ENCODE measurements around the gene ADAMTSL3.

ADAMTSL3 gene

DNA sequence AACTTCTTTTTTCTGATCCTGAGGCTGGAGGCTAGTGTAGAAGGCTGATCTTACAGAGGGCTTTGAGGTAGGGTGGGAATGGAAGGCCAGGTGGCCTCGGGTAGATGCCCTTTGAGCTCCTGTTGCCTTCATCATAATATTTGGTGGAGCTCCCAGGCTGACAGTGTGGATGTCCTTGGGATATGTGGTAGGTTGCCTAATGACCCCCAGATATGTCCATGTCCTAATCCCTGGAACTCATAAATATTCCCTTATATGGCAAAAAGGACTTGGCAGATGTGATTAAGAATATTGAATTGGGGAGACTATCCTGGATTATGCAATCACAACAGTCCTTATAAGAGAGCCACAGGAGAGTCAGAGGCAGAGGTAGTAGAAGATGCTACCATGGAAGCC lies 5.5 kb downstream of the ADAMTSL3 start:
- Histone ChIP-seq H3K4me3 (ENCODE audit: insufficient read depth, low read length, poor library complexity, severe bottlenecking) (no peak overlapping the region), H3K9ac (ENCODE audit: low read length) (no peak overlapping the region), H3K9me2 (replicated peaks; ENCODE audit: insufficient read depth, low read length) (no peaks in the 10 kb centered on the region), H2AFZ (ENCODE audit: low read depth, low read length, severe bottlenecking) (no peak overlapping the region), H3K27me3 (ENCODE audit: low read length) (no peaks in the 10 kb centered on the region), H3K4me2 (ENCODE audit: low read depth, low read length, poor library complexity, severe bottlenecking) (no peak overlapping the region), H3K9me3 (ENCODE audit: insufficient read depth, low read length) (no peaks in the 10 kb centered on the region), H3F3A (ENCODE audit: insufficient read depth) (no peaks in the 10 kb centered on the region), H3K79me2 (ENCODE audit: insufficient read depth, low read length) (no peaks in the 10 kb centered on the region), H3K27ac (ENCODE audit: low read depth, low read length) (no peak overlapping the region), H3K36me3 (ENCODE audit: low read length) (no peaks in the 10 kb centered on the region), H4K20me1 (ENCODE audit: low read depth, low read length) (no peaks in the 10 kb centered on the region)
- no peak for TF ChIP-seq EZH2phosphoT487 (conservative IDR thresholded peaks at IDR 0.05; ENCODE audit: low read length)
- TF ChIP-seq, protein P1, sequence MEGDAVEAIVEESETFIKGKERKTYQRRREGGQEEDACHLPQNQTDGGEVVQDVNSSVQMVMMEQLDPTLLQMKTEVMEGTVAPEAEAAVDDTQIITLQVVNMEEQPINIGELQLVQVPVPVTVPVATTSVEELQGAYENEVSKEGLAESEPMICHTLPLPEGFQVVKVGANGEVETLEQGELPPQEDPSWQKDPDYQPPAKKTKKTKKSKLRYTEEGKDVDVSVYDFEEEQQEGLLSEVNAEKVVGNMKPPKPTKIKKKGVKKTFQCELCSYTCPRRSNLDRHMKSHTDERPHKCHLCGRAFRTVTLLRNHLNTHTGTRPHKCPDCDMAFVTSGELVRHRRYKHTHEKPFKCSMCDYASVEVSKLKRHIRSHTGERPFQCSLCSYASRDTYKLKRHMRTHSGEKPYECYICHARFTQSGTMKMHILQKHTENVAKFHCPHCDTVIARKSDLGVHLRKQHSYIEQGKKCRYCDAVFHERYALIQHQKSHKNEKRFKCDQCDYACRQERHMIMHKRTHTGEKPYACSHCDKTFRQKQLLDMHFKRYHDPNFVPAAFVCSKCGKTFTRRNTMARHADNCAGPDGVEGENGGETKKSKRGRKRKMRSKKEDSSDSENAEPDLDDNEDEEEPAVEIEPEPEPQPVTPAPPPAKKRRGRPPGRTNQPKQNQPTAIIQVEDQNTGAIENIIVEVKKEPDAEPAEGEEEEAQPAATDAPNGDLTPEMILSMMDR (IDR thresholded peaks at IDR 0.05; ENCODE audit: insufficient read depth, low read length, poor library complexity, severe bottlenecking) = no peak

- Histone ChIP-seq H3F3A (ENCODE audit: insufficient read depth) (no peaks in the 10 kb centered on the region), H2AFZ (ENCODE audit: low read depth, low read length, severe bottlenecking) (no peak overlapping the region), H3K36me3 (ENCODE audit: low read length) (no peaks in the 10 kb centered on the region), H3K27me3 (ENCODE audit: low read length) (no peaks in the 10 kb centered on the region), H4K20me1 (ENCODE audit: low read depth, low read length) (no peaks in the 10 kb centered on the region), H3K4me3 (ENCODE audit: insufficient read depth, low read length, poor library complexity, severe bottlenecking) (no peak overlapping the region), H3K27ac (ENCODE audit: low read depth, low read length) (no peak overlapping the region), H3K9ac (ENCODE audit: low read length) (no peak overlapping the region), H3K79me2 (ENCODE audit: insufficient read depth, low read length) (no peaks in the 10 kb centered on the region), H3K9me2 (replicated peaks; ENCODE audit: insufficient read depth, low read length) (no peaks in the 10 kb centered on the region), H3K9me3 (ENCODE audit: insufficient read depth, low read length) (no peaks in the 10 kb centered on the region), H3K4me2 (ENCODE audit: low read depth, low read length, poor library complexity, severe bottlenecking) (no peak overlapping the region)
- TF ChIP-seq, protein P1 (IDR thresholded peaks at IDR 0.05; ENCODE audit: insufficient read depth, low read length, poor library complexity, severe bottlenecking) = no peak
- no peak for TF ChIP-seq EZH2phosphoT487 (conservative IDR thresholded peaks at IDR 0.05; ENCODE audit: low read length)
Measured at GRCh38 chr15:83665480-83665879, 11.6 kb downstream of the ADAMTSL3 start.

GRCh38 chr15:83670672-83671229 lies 16.8 kb downstream of the ADAMTSL3 start:
- H4K20me1 ChIP-seq (ENCODE audit: low read depth, low read length) = no peaks in the 10 kb centered on the region
- no peaks in the 10 kb centered on the region for H3K9me2 ChIP-seq (replicated peaks; ENCODE audit: insufficient read depth, low read length)
- TF ChIP-seq, protein P1 (IDR thresholded peaks at IDR 0.05; ENCODE audit: insufficient read depth, low read length, poor library complexity, severe bottlenecking) = no peak
- no peak for TF ChIP-seq EZH2phosphoT487 (conservative IDR thresholded peaks at IDR 0.05; ENCODE audit: low read length)
- H3K79me2 ChIP-seq (ENCODE audit: insufficient read depth, low read length) = no peaks in the 10 kb centered on the region
- H3K4me2 ChIP-seq (ENCODE audit: low read depth, low read length, poor library complexity, severe bottlenecking) = no peak overlapping the region
- no peaks in the 10 kb centered on the region for H3F3A ChIP-seq (ENCODE audit: insufficient read depth)
- no peaks in the 10 kb centered on the region for H3K27me3 ChIP-seq (ENCODE audit: low read length)
- H3K9ac ChIP-seq (ENCODE audit: low read length) = no peak overlapping the region
- no peak overlapping the region for H3K4me3 ChIP-seq (ENCODE audit: insufficient read depth, low read length, poor library complexity, severe bottlenecking)
- no peak overlapping the region for H3K27ac ChIP-seq (ENCODE audit: low read depth, low read length)
- no peak overlapping the region for H2AFZ ChIP-seq (ENCODE audit: low read depth, low read length, severe bottlenecking)
- H3K36me3 ChIP-seq (ENCODE audit: low read length) = no peaks in the 10 kb centered on the region
- H3K9me3 ChIP-seq (ENCODE audit: insufficient read depth, low read length) = peaks cover 4% of the 10 kb centered on the region; the same call in 1 of the 2 replicates

All from SU-DHL-6 (cell line).